Stimulated activated naive CD8-positive, alpha-beta T cell treated with anti-CD3 and anti-CD28 coated beads, Interleukin-15, Interleukin-2, amounts not matched to agents 100 ng/mL and 50 ng/mL, for 24 hours (primary cell): ENCODE measurements around the gene HDHD3.

Experiments
- H3K27ac Mint-ChIP-seq: one replicate; pipeline ENCODE4 v1.8.0; 2021; ENCODE audit warnings: mild to moderate bottlenecking, mixed read lengths
- H3K27me3 Mint-ChIP-seq: one replicate; pipeline ENCODE4 v1.8.0; 2021; ENCODE audit warnings: mixed read lengths
- H3K36me3 Mint-ChIP-seq: one replicate; pipeline ENCODE4 v1.8.0; 2021; ENCODE audit warnings: low read depth, mixed read lengths
- H3K4me1 Mint-ChIP-seq: one replicate; pipeline ENCODE4 v1.8.0; 2021; ENCODE audit warnings: low read depth, mixed read lengths
- H3K4me3 Mint-ChIP-seq: one replicate; pipeline ENCODE4 v1.8.0; 2021; ENCODE audit warnings: mild to moderate bottlenecking, mixed read lengths
- H3K9me3 Mint-ChIP-seq: one replicate; pipeline ENCODE4 v1.8.0; 2021; ENCODE audit warnings: mixed read lengths

Gene HDHD3

GRCh38 chr9:113356686-113357292 lies 20.0 kb downstream of the HDHD3 start:
- Mint-ChIP-seq H3K27ac (no peak overlapping the region), H3K9me3 (no peaks in the 10 kb centered on the region), H3K4me1 (peaks cover 21% of the 10 kb centered on the region), H3K27me3 (peaks cover 16% of the 10 kb centered on the region), H3K4me3 (peak overlapping the region; percentile 31), H3K36me3 (no peaks in the 10 kb centered on the region)

GRCh38 chr9:113355040-113355596 lies 21.7 kb downstream of the HDHD3 start:
- no peak overlapping the region for H3K27ac Mint-ChIP-seq
- H3K4me3 Mint-ChIP-seq, result no peak overlapping the region
- no peaks in the 10 kb centered on the region for H3K9me3 Mint-ChIP-seq
- H3K27me3 Mint-ChIP-seq, result peaks cover 16% of the 10 kb centered on the region
- H3K4me1 Mint-ChIP-seq, result peaks cover 27% of the 10 kb centered on the region
- no peaks in the 10 kb centered on the region for H3K36me3 Mint-ChIP-seq

DNA sequence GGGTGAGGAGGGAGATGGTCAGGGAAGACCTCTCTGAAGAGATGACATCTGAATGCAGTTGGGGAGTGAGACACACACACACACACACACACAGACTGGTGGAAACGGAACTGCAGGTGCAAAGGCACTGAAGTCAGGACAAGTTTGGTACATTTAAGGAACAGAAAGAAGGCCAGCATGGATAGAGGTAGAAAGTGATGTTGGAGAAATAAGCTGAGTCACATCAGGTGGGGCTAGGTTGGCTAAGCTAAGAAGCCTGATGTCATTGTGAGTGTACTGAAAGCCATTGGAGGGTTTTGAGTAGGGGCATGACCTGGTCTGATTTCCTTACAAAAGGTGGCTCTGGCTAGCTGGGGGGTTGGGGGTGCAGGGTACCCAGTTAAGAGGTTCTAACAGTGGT lies 24.4 kb downstream of the HDHD3 start:
- H3K36me3 Mint-ChIP-seq, result no peaks in the 10 kb centered on the region

GRCh38 chr9:113352006-113352405 lies 24.8 kb downstream of the HDHD3 start:
- Mint-ChIP-seq H3K27ac (peak overlapping the region; percentile 69), H3K4me3 (no peak overlapping the region), H3K4me1 (peaks cover 52% of the 10 kb centered on the region), H3K9me3 (no peaks in the 10 kb centered on the region), H3K36me3 (no peaks in the 10 kb centered on the region), H3K27me3 (peaks cover 16% of the 10 kb centered on the region)

More for the DNA sequence above, 24.4 kb downstream of the HDHD3 start:
- Mint-ChIP-seq H3K27me3 (peaks cover 16% of the 10 kb centered on the region), H3K4me1 (peaks cover 48% of the 10 kb centered on the region), H3K27ac (peak overlapping the region; percentile 1), H3K4me3 (no peak overlapping the region), H3K9me3 (no peaks in the 10 kb centered on the region)

GRCh38 chr9:113350937-113351336 lies 25.8 kb downstream of the HDHD3 start:
- Mint-ChIP-seq H3K4me1 (peaks cover 52% of the 10 kb centered on the region), H3K27me3 (peaks cover 16% of the 10 kb centered on the region), H3K36me3 (no peaks in the 10 kb centered on the region), H3K27ac (peak overlapping the region; percentile 92), H3K9me3 (no peaks in the 10 kb centered on the region), H3K4me3 (peak overlapping the region; percentile 88)

DNA sequence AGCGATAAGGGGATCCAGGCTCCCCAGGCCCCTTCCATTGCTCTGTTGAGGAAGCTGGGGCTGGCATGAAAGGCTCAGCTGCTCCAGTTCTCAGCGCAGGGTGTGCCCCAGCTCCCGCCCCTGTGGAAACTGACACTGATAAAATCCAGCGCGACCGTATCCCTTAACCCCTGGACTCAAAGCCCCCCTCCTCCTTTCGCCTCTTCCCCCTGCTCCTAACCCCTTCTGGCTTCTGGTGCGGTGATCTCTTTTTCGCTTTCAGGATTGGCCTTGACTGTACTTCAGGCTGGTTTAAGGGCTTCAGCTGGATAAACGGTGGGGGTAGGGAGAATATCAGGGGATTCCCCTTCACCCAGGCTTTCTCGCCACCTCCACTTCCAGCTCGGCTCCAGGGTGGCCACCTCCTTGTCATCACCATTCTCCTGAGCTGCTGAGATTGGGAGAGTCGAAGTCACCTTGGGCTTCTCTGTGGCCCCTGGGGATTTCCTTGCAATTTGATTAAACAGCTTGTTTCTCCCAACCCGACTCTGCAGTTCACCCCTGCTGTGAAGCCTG lies 26.6 kb downstream of the HDHD3 start:
- peaks cover 16% of the 10 kb centered on the region for H3K27me3 Mint-ChIP-seq
- peak overlapping the region; percentile 92 for H3K27ac Mint-ChIP-seq
- no peaks in the 10 kb centered on the region for H3K9me3 Mint-ChIP-seq
- peak overlapping the region; percentile 88 for H3K4me3 Mint-ChIP-seq
- H3K4me1 Mint-ChIP-seq, result peaks cover 58% of the 10 kb centered on the region
- no peaks in the 10 kb centered on the region for H3K36me3 Mint-ChIP-seq

GRCh38 chr9:113349445-113350094 lies 27.2 kb downstream of the HDHD3 start, which contains the start of gene BSPRY:
TSS of gene BSPRY (plus strand) at chr9:113349541. CDS start at chr9:113349580, 39 bp downstream.
- peak within 1 kb of the TSS; percentile 88 for H3K4me3 Mint-ChIP-seq
- peaks cover 16% of the 10 kb centered on the region for H3K27me3 Mint-ChIP-seq
- H3K4me1 Mint-ChIP-seq, result peaks cover 62% of the 10 kb centered on the region
- peak within 1 kb of the TSS; percentile 92 for H3K27ac Mint-ChIP-seq
- H3K36me3 Mint-ChIP-seq, result no peaks in the 10 kb centered on the region
- no peaks in the 10 kb centered on the region for H3K9me3 Mint-ChIP-seq

GRCh38 chr9:113349066-113349444 lies 27.7 kb downstream of the HDHD3 start:
- Mint-ChIP-seq H3K27ac (peak overlapping the region; percentile 58), H3K27me3 (peaks cover 15% of the 10 kb centered on the region), H3K4me1 (peaks cover 62% of the 10 kb centered on the region)

GRCh38 chr9:113348437-113348836 lies 28.3 kb downstream of the HDHD3 start:
- H3K27me3 Mint-ChIP-seq, result peaks cover 11% of the 10 kb centered on the region
- H3K4me1 Mint-ChIP-seq, result peaks cover 66% of the 10 kb centered on the region
- no peak overlapping the region for H3K27ac Mint-ChIP-seq
- no peak overlapping the region for H3K4me3 Mint-ChIP-seq
- no peaks in the 10 kb centered on the region for H3K9me3 Mint-ChIP-seq
- H3K36me3 Mint-ChIP-seq, result no peaks in the 10 kb centered on the region

More at GRCh38 chr9:113349066-113349444, 27.7 kb downstream of the HDHD3 start:
- Mint-ChIP-seq H3K4me3 (peak overlapping the region; percentile 79), H3K9me3 (no peaks in the 10 kb centered on the region), H3K36me3 (no peaks in the 10 kb centered on the region)

DNA sequence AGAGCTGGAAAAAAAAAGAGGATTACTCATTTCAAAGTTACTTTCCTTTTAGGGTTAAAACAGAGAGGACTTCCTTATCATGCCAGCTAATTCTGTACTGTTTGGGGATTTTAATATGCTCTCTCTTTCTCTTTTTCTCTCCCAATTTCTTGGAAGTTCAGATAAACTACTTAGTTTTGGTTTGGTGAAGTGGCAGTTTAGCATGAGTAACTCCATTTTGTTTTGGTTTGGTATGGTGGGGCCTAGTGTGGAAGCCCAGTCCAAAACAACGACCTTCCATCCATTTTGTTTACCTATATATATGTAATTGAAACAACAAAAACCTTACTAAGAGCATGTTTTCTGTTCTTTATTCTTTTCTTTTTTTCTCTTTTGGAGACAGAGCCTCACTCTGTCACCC lies 31.1 kb downstream of the HDHD3 start:
- Mint-ChIP-seq H3K4me3 (no peak overlapping the region), H3K27ac (peak overlapping the region; percentile 38), H3K36me3 (no peaks in the 10 kb centered on the region), H3K9me3 (no peaks in the 10 kb centered on the region), H3K27me3 (no peaks in the 10 kb centered on the region), H3K4me1 (peaks cover 57% of the 10 kb centered on the region)

DNA sequence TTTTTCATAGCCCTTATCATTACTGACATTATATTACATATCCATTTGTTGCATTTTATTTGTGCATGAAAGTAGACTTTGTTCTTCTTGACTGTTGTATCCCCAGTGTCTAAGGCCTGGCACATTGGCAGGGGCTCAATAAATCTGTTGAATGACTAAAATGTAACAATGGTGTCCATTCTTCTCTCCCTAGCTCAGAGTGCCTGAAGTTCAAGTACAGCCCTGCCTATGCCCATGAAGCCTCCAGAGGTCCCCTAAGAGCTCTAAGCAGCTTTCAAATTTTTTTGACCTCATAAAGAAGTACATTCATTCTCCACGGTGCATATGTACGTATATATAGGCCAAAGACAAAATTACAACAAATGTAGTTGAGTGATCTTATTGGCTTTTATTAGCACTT lies 31.6 kb downstream of the HDHD3 start:
- Mint-ChIP-seq H3K27ac (no peak overlapping the region), H3K36me3 (no peaks in the 10 kb centered on the region), H3K4me3 (no peak overlapping the region), H3K27me3 (no peaks in the 10 kb centered on the region), H3K4me1 (peaks cover 57% of the 10 kb centered on the region), H3K9me3 (no peaks in the 10 kb centered on the region)

DNA sequence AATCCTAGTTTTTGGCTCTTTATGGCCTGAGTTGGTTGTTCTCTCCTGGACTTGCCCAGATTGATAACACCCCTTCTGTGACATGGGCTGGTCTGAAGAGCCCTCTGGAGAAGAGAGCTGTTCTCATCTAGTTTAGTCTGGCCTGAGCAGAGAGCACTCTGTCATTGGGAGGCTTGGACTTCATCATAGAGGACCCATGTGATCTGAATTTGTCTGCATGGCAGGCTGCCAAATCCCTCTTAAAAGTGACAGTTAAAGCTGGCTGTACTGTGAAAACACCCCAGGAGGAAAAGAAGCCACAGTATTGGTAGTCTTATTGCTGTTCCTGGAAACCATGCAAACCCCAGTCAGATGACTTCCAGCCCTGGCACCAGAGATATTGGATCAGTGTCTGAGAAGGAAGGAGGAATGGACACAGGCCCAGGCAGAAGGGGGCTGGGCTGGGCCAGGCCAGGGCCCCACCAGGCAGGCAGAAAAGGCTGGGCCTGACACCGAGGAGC lies 33.0 kb downstream of the HDHD3 start:
- H3K4me3 Mint-ChIP-seq, result no peak overlapping the region
- H3K27me3 Mint-ChIP-seq, result peaks cover 5% of the 10 kb centered on the region
- no peaks in the 10 kb centered on the region for H3K36me3 Mint-ChIP-seq
- no peaks in the 10 kb centered on the region for H3K9me3 Mint-ChIP-seq
- H3K4me1 Mint-ChIP-seq, result peaks cover 55% of the 10 kb centered on the region
- H3K27ac Mint-ChIP-seq, result no peak overlapping the region

- Mint-ChIP-seq H3K4me3 (peak overlapping the region; percentile 85), H3K4me1 (peaks cover 39% of the 10 kb centered on the region), H3K27me3 (peaks cover 5% of the 10 kb centered on the region), H3K9me3 (no peaks in the 10 kb centered on the region), H3K27ac (no peak overlapping the region), H3K36me3 (no peaks in the 10 kb centered on the region)
Observed at GRCh38 chr9:113341712-113342410, 34.9 kb downstream of the HDHD3 start.

GRCh38 chr9:113340011-113340699 lies 36.6 kb downstream of the HDHD3 start, which contains the start of gene WDR31:
TSS of gene WDR31 (minus strand) at chr9:113340275. CDS start at chr9:113332022, 8,253 bp downstream.
- Mint-ChIP-seq H3K27me3 (peaks cover 5% of the 10 kb centered on the region), H3K27ac (peak within 1 kb of the TSS; percentile 75), H3K9me3 (no peaks in the 10 kb centered on the region), H3K36me3 (no peaks in the 10 kb centered on the region), H3K4me3 (peak within 1 kb of the TSS; percentile 85), H3K4me1 (peaks cover 33% of the 10 kb centered on the region)
